ENCODE results near the gene MAN2A1. TPM values are rescaled to one million over a fixed set of nuclear protein-coding genes. Genes with fewer than 3 reads are reported as not detected.

Gene MAN2A1
- total RNA-seq, 1 experiment from 2014 or later: 86.6 TPM

GRCh38 chr5:109905906-109906305 lies 216.2 kb downstream of the MAN2A1 start:
- TF ChIP-seq FOXP4 (CRISPR knock-in tag; IDR thresholded peaks at IDR 0.05) (no peak), ZBTB21 (CRISPR knock-in tag; IDR thresholded peaks at IDR 0.05; ENCODE audit: borderline replicate concordance) (no peak), ETV6 (CRISPR knock-in tag; IDR thresholded peaks at IDR 0.05) (no peak), HMGA2 (CRISPR knock-in tag; IDR thresholded peaks at IDR 0.05) (no peak), PRRX2 (CRISPR knock-in tag; IDR thresholded peaks at IDR 0.05) (no peak), FOXJ3 (CRISPR knock-in tag; IDR thresholded peaks at IDR 0.05; ENCODE audit: borderline replicate concordance) (no peak), ATF1 (CRISPR knock-in tag; IDR thresholded peaks at IDR 0.05) (no peak)
- TF ChIP-seq, protein P1, sequence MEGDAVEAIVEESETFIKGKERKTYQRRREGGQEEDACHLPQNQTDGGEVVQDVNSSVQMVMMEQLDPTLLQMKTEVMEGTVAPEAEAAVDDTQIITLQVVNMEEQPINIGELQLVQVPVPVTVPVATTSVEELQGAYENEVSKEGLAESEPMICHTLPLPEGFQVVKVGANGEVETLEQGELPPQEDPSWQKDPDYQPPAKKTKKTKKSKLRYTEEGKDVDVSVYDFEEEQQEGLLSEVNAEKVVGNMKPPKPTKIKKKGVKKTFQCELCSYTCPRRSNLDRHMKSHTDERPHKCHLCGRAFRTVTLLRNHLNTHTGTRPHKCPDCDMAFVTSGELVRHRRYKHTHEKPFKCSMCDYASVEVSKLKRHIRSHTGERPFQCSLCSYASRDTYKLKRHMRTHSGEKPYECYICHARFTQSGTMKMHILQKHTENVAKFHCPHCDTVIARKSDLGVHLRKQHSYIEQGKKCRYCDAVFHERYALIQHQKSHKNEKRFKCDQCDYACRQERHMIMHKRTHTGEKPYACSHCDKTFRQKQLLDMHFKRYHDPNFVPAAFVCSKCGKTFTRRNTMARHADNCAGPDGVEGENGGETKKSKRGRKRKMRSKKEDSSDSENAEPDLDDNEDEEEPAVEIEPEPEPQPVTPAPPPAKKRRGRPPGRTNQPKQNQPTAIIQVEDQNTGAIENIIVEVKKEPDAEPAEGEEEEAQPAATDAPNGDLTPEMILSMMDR (IDR thresholded peaks at IDR 0.05): no peak
- TF ChIP-seq, protein P2, sequence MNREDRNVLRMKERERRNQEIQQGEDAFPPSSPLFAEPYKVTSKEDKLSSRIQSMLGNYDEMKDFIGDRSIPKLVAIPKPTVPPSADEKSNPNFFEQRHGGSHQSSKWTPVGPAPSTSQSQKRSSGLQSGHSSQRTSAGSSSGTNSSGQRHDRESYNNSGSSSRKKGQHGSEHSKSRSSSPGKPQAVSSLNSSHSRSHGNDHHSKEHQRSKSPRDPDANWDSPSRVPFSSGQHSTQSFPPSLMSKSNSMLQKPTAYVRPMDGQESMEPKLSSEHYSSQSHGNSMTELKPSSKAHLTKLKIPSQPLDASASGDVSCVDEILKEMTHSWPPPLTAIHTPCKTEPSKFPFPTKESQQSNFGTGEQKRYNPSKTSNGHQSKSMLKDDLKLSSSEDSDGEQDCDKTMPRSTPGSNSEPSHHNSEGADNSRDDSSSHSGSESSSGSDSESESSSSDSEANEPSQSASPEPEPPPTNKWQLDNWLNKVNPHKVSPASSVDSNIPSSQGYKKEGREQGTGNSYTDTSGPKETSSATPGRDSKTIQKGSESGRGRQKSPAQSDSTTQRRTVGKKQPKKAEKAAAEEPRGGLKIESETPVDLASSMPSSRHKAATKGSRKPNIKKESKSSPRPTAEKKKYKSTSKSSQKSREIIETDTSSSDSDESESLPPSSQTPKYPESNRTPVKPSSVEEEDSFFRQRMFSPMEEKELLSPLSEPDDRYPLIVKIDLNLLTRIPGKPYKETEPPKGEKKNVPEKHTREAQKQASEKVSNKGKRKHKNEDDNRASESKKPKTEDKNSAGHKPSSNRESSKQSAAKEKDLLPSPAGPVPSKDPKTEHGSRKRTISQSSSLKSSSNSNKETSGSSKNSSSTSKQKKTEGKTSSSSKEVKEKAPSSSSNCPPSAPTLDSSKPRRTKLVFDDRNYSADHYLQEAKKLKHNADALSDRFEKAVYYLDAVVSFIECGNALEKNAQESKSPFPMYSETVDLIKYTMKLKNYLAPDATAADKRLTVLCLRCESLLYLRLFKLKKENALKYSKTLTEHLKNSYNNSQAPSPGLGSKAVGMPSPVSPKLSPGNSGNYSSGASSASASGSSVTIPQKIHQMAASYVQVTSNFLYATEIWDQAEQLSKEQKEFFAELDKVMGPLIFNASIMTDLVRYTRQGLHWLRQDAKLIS (CRISPR knock-in tag; IDR thresholded peaks at IDR 0.05; ENCODE audit: borderline replicate concordance): no peak

GRCh38 chr5:109907189-109907588 lies 217.5 kb downstream of the MAN2A1 start:
- Mint-ChIP-seq H3K27me3 (ENCODE audit: low read depth) (no peaks in the 10 kb centered on the region; the same call in 1 of the 2 replicates), H3K9me3 (no peaks in the 10 kb centered on the region), H3K4me1 (peaks cover 7% of the 10 kb centered on the region), H3K4me3 (no peak overlapping the region), H3K27ac (no peak overlapping the region), H3K36me3 (no peaks in the 10 kb centered on the region)
- DNase-seq (ENCODE audit: low spot score) (no peak), ATAC-seq (no peak)
- ChIA-PET POLR2A (no interaction called here), CTCF (no interaction called here)
- TF ChIP-seq FOXK1 (CRISPR knock-in tag; IDR thresholded peaks at IDR 0.05): no peak
- TF ChIP-seq ZBTB43 (CRISPR knock-in tag; IDR thresholded peaks at IDR 0.05): no peak
- no peak for TF ChIP-seq MLX (CRISPR knock-in tag; IDR thresholded peaks at IDR 0.05)
- TF ChIP-seq ZNF263 (CRISPR knock-in tag; IDR thresholded peaks at IDR 0.05; ENCODE audit: low read depth): no peak
- TF ChIP-seq, protein P1 (IDR thresholded peaks at IDR 0.05): no peak
- no peak for TF ChIP-seq CDX4 (CRISPR knock-in tag; IDR thresholded peaks at IDR 0.05; ENCODE audit: borderline replicate concordance)
- no peak for TF ChIP-seq NR2C2 (CRISPR knock-in tag; IDR thresholded peaks at IDR 0.05)
- no peak for TF ChIP-seq E2F1 (CRISPR knock-in tag; IDR thresholded peaks at IDR 0.05)
- TF ChIP-seq ZNF232 (CRISPR knock-in tag; IDR thresholded peaks at IDR 0.05): no peak
- no peak for TF ChIP-seq ZNF219 (CRISPR knock-in tag; IDR thresholded peaks at IDR 0.05; ENCODE audit: borderline replicate concordance)
- no peak for TF ChIP-seq ZBTB21 (CRISPR knock-in tag; IDR thresholded peaks at IDR 0.05; ENCODE audit: borderline replicate concordance)
- no peak for TF ChIP-seq FOXJ3 (CRISPR knock-in tag; IDR thresholded peaks at IDR 0.05; ENCODE audit: borderline replicate concordance)
- no peak for TF ChIP-seq JAZF1 (CRISPR knock-in tag; IDR thresholded peaks at IDR 0.05)

More at GRCh38 chr5:109905906-109906305, 216.2 kb downstream of the MAN2A1 start:
- no peaks in the 10 kb centered on the region for H3K36me3 Mint-ChIP-seq
- POLR2A ChIA-PET: no interaction called here
- ATAC-seq (no peak), DNase-seq (ENCODE audit: low spot score) (no peak)
- H3K4me1 Mint-ChIP-seq: peaks cover 8% of the 10 kb centered on the region
- H3K27ac Mint-ChIP-seq: no peak overlapping the region
- no peak overlapping the region for H3K4me3 Mint-ChIP-seq
- no peaks in the 10 kb centered on the region for H3K9me3 Mint-ChIP-seq
- CTCF ChIA-PET: no interaction called here
- H3K27me3 Mint-ChIP-seq (ENCODE audit: low read depth): no peaks in the 10 kb centered on the region; the same call in 1 of the 2 replicates

All from WTC11 (cell line).